ENCODE data around the gene PAPPA2.

The PAPPA2 gene

GRCh38 chr1:176877557-176877956 lies 414.6 kb downstream of the PAPPA2 start:
- no peak for DNase-seq

- no peak for DNase-seq
Observed at GRCh38 chr1:176878750-176879536, 416.0 kb downstream of the PAPPA2 start.

GRCh38 chr1:176879784-176880620 lies 417.0 kb downstream of the PAPPA2 start:
- DNase-seq, result no peak

- peak; percentile 5 for DNase-seq
Observed at GRCh38 chr1:176880955-176881595, 418.1 kb downstream of the PAPPA2 start.

- DNase-seq, result no peak
Observed at GRCh38 chr1:176884286-176884685, 421.3 kb downstream of the PAPPA2 start.

- no peak for DNase-seq
Observed at GRCh38 chr1:176884911-176885310, 421.9 kb downstream of the PAPPA2 start.

- DNase-seq, result no peak
Observed at GRCh38 chr1:176885341-176885740, 422.4 kb downstream of the PAPPA2 start.

- no peak for DNase-seq
Observed at GRCh38 chr1:176885751-176886150, 422.8 kb downstream of the PAPPA2 start.

- no peak for DNase-seq
Observed at GRCh38 chr1:176888471-176889032, 425.6 kb downstream of the PAPPA2 start.

- no peak for DNase-seq
Observed at GRCh38 chr1:176893625-176894352, 430.8 kb downstream of the PAPPA2 start.

- DNase-seq, result no peak
Observed at GRCh38 chr1:176894450-176894849, 431.5 kb downstream of the PAPPA2 start.
